ENCODE measurements around the gene ITGAX. TPM values are rescaled to one million over a fixed set of nuclear protein-coding genes. Genes with fewer than 3 reads are reported as not detected.

Gene ITGAX
- total RNA-seq, 1 experiment from 2014 or later: 1.6 TPM

DNA sequence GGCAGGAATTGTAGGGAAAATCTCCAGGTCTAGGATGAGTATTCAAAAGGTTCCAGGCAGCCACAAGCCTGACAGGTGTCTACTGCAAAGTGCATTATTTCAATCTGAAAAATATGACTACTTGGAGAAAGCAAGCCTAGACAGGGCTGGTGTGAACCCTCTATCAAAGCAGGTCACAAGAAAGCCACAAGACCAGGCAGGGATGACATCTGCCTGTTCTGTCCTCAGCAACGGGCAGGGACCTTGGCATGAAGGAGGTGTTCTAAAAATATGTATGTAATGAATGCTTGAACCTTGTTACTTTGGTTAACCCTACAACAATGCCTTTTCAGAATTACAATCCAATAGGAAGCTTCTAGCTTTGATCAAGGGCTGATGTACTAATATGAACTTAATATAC, 74.3 kb downstream of the ITGAX start:
- no peak for DNase-seq
- Mint-ChIP-seq H3K9me3 (ENCODE audit: low read depth, unreplicated experiment) (peaks cover 2% of the 10 kb centered on the region), H3K4me3 (ENCODE audit: low read depth, unreplicated experiment) (no peak overlapping the region), H3K4me1 (ENCODE audit: low read depth, unreplicated experiment) (no peaks in the 10 kb centered on the region), H3K27me3 (ENCODE audit: unreplicated experiment) (peaks cover 51% of the 10 kb centered on the region), H3K36me3 (ENCODE audit: insufficient read depth, unreplicated experiment) (peaks cover 5% of the 10 kb centered on the region), H3K27ac (ENCODE audit: unreplicated experiment) (no peak overlapping the region)
- CTCF ChIA-PET: interaction anchor here (0.5 kb wide), 1 partner anchor 157 kb away, joined by 5 read pairs; no protein-coding TSS in a partner anchor
- intact Hi-C loops (cut with micrococcal nuclease; ENCODE audit: unreplicated experiment): no loop called here
- BruUV-seq (replicated peaks): no TSS peak
- TF ChIP-seq, protein P1, sequence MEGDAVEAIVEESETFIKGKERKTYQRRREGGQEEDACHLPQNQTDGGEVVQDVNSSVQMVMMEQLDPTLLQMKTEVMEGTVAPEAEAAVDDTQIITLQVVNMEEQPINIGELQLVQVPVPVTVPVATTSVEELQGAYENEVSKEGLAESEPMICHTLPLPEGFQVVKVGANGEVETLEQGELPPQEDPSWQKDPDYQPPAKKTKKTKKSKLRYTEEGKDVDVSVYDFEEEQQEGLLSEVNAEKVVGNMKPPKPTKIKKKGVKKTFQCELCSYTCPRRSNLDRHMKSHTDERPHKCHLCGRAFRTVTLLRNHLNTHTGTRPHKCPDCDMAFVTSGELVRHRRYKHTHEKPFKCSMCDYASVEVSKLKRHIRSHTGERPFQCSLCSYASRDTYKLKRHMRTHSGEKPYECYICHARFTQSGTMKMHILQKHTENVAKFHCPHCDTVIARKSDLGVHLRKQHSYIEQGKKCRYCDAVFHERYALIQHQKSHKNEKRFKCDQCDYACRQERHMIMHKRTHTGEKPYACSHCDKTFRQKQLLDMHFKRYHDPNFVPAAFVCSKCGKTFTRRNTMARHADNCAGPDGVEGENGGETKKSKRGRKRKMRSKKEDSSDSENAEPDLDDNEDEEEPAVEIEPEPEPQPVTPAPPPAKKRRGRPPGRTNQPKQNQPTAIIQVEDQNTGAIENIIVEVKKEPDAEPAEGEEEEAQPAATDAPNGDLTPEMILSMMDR (IDR thresholded peaks at IDR 0.05; ENCODE audit: unreplicated experiment): no peak

DNA sequence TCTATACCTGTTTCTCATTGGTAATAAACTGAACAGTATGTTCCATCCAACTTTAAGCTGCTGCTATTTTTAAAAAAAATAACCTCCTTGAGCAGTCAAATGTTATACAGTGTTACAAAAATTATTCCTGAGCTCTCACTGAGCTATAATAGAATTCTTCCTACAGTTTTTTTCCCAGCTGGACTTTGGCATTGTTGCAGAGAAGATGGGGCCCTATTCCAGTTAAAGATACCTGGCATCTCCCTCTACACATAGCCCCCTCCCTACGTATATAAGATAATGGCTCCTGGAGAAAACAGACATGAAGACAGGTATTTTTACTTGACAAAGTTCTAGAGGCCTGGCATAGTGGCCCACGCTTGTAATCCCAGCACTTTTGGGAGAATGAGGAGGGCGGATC, 74.8 kb downstream of the ITGAX start:
- Mint-ChIP-seq H3K4me3 (ENCODE audit: low read depth, unreplicated experiment) (no peak overlapping the region), H3K9me3 (ENCODE audit: low read depth, unreplicated experiment) (peaks cover under 1% of the 10 kb centered on the region), H3K4me1 (ENCODE audit: low read depth, unreplicated experiment) (no peaks in the 10 kb centered on the region), H3K27ac (ENCODE audit: unreplicated experiment) (no peak overlapping the region), H3K27me3 (ENCODE audit: unreplicated experiment) (peaks cover 46% of the 10 kb centered on the region), H3K36me3 (ENCODE audit: insufficient read depth, unreplicated experiment) (peaks cover 5% of the 10 kb centered on the region)
- intact Hi-C loops (cut with micrococcal nuclease; ENCODE audit: unreplicated experiment): no loop called here
- TF ChIP-seq, protein P1 (IDR thresholded peaks at IDR 0.05; ENCODE audit: unreplicated experiment): no peak
- DNase-seq: no peak
- no TSS peak for BruUV-seq (replicated peaks)
- CTCF ChIA-PET: interaction anchor here (0.5 kb wide), 1 partner anchor 48 kb away, joined by 5 read pairs; no protein-coding TSS in a partner anchor

DNA sequence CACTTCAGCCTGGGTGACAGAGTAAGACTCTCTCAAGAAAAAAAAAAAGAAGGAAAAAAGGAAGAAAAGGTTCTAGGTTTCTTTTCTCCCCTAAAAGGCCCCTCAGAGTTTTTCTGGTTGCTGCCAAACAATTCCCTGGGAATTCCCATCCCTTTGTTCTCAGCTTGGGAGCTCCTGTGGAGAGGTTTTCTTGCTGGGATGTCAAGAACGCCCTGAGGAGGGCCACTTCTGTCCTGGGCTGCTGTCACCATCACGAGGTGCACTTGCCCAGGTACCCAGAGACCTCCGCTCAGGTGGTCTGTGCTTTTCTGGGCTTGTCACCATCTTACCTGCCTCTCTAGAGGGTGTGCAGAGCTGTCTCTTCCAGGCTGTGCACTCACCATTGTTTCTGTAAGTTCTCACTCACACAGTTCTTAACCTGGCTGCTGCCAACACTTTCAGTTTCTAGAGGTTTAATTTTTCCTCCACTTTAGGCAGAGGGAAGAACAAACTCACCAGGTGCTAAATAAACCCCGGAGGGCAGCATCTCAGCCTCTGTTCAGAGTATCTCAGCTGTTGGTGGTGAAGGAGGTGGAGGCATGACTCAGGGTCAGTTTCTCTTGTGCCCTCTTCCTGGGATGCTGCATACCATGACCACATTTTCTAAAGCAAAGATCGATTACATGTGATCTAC, 75.5 kb downstream of the ITGAX start:
- TF ChIP-seq, protein P1 (IDR thresholded peaks at IDR 0.05; ENCODE audit: unreplicated experiment): no peak
- no peak overlapping the region for H3K27ac Mint-ChIP-seq (ENCODE audit: unreplicated experiment)
- no TSS peak for BruUV-seq (replicated peaks)
- no peak overlapping the region for H3K4me3 Mint-ChIP-seq (ENCODE audit: low read depth, unreplicated experiment)
- H3K36me3 Mint-ChIP-seq (ENCODE audit: insufficient read depth, unreplicated experiment): peaks cover 5% of the 10 kb centered on the region
- H3K4me1 Mint-ChIP-seq (ENCODE audit: low read depth, unreplicated experiment): no peaks in the 10 kb centered on the region
- H3K27me3 Mint-ChIP-seq (ENCODE audit: unreplicated experiment): peaks cover 39% of the 10 kb centered on the region
- intact Hi-C loops (cut with micrococcal nuclease; ENCODE audit: unreplicated experiment): no loop called here
- no peak for DNase-seq
- no peaks in the 10 kb centered on the region for H3K9me3 Mint-ChIP-seq (ENCODE audit: low read depth, unreplicated experiment)
- CTCF ChIA-PET: interaction anchor here (0.5 kb wide), 1 partner anchor 48 kb away, joined by 5 read pairs; no protein-coding TSS in a partner anchor

Other genes starting within 250 kb of the ITGAX start
- gene BCKDK, start 246.8 kb upstream of the ITGAX start, total RNA-seq (2022): 49.3 and 52.0 TPM in 2 replicates
- 66.6 and 69.9 TPM in 2 replicates for gene KAT8, start 237.5 kb upstream of the ITGAX start, total RNA-seq (2022)
- 108 and 138 TPM in 2 replicates for gene PRSS8, start 219.4 kb upstream of the ITGAX start, total RNA-seq (2022)
- 1.6 TPM in 2 replicates for gene PRSS36, start 205.1 kb upstream of the ITGAX start, total RNA-seq (2022)
- 550 and 629 TPM in 2 replicates for gene FUS, start 175.0 kb upstream of the ITGAX start, total RNA-seq (2022)
- gene PYCARD, start 152.4 kb upstream of the ITGAX start, total RNA-seq (2022): 24.3 and 30.9 TPM in 2 replicates
- gene TRIM72, start 141.1 kb upstream of the ITGAX start, total RNA-seq (2022): not detected in 2 replicates
- not detected in 2 replicates for gene PYDC1, start 138.0 kb upstream of the ITGAX start, total RNA-seq (2022)
- 2.1 and 3.1 TPM in 2 replicates for gene ITGAM, start 95.2 kb upstream of the ITGAX start, total RNA-seq (2022)
- not detected in 2 replicates for gene ITGAD, start 38.2 kb downstream of the ITGAX start, total RNA-seq (2022)
- not detected in 2 replicates for gene COX6A2, start 73.2 kb downstream of the ITGAX start, total RNA-seq (2022)
- gene ZNF843, start 87.6 kb downstream of the ITGAX start, total RNA-seq (2022): 0.17 TPM in 1 of 2 replicates, not detected in the other
- gene ARMC5, start 104.3 kb downstream of the ITGAX start, total RNA-seq (2022): 13.2 and 13.6 TPM in 2 replicates
- 14.5 and 18.7 TPM in 2 replicates for gene TGFB1I1, start 117.0 kb downstream of the ITGAX start, total RNA-seq (2022)
- 0.54 and 1.6 TPM in 2 replicates for gene SLC5A2, start 127.9 kb downstream of the ITGAX start, total RNA-seq (2022)
- 96.0 and 105 TPM in 2 replicates for gene RUSF1, start 153.2 kb downstream of the ITGAX start, total RNA-seq (2022)
- gene AHSP, start 172.7 kb downstream of the ITGAX start, total RNA-seq (2022): not detected in 2 replicates

All from Calu3 (cell line).